ENCODE measurements around the gene TGFBR2.

TGFBR2 gene

GRCh38 chr3:30638685-30639412 lies 32.4 kb downstream of the TGFBR2 start:
- Histone ChIP-seq H3K36me3 (ENCODE audit: control insufficient read depth in 2 of 2, insufficient read depth in 2 of 2, low read length in 2 of 2) (no peaks in the 10 kb centered on the region), H3K27ac (ENCODE audit: low read length) (no peak overlapping the region), H3K9ac (ENCODE audit: low read length in 2 of 2) (no peak overlapping the region), H3K4me3 (ENCODE audit: low read length in 2 of 2) (no peak overlapping the region), H3K9me3 (ENCODE audit: control insufficient read depth in 2 of 2, low read length in 2 of 2) (no peaks in the 10 kb centered on the region), H3K4me1 (ENCODE audit: control insufficient read depth, insufficient read depth, low read length) (peaks cover 25% of the 10 kb centered on the region), H3K27me3 (ENCODE audit: control insufficient read depth in 1 of 2, insufficient read depth in 2 of 2, low read length in 2 of 2) (no peaks in the 10 kb centered on the region)

DNA sequence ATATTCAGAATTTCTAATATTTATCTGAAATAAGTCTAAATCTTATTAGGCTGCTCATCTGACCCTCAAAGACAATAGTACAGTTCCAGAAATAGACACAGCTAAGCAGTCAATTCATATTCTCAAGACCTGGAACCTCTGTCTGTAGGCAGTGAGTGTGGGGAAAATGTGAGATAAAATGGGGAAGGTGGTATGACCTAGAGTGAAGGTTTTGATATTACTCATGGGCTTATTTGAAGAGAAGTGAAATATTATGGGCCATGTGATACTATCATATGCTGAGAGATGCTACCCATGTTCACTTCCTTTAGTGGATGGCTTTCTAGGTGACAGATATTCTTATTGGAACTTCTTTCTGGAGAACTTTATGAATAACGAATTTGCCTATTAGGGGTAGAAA lies 33.5 kb downstream of the TGFBR2 start:
- Histone ChIP-seq H3K4me3 (ENCODE audit: low read length in 2 of 2) (no peak overlapping the region), H3K27me3 (ENCODE audit: control insufficient read depth in 1 of 2, insufficient read depth in 2 of 2, low read length in 2 of 2) (no peaks in the 10 kb centered on the region), H3K4me1 (ENCODE audit: control insufficient read depth, insufficient read depth, low read length) (peaks cover 31% of the 10 kb centered on the region), H3K27ac (ENCODE audit: low read length) (no peak overlapping the region), H3K36me3 (ENCODE audit: control insufficient read depth in 2 of 2, insufficient read depth in 2 of 2, low read length in 2 of 2) (no peaks in the 10 kb centered on the region), H3K9me3 (ENCODE audit: control insufficient read depth in 2 of 2, low read length in 2 of 2) (no peaks in the 10 kb centered on the region), H3K9ac (ENCODE audit: low read length in 2 of 2) (no peak overlapping the region)

GRCh38 chr3:30640851-30641250 lies 34.5 kb downstream of the TGFBR2 start:
- Histone ChIP-seq H3K36me3 (ENCODE audit: control insufficient read depth in 2 of 2, insufficient read depth in 2 of 2, low read length in 2 of 2) (peaks cover 0 to 5% of the 10 kb centered on the region in 2 donors), H3K9ac (ENCODE audit: low read length in 2 of 2) (no peak overlapping the region), H3K4me3 (ENCODE audit: low read length in 2 of 2) (no peak overlapping the region), H3K27me3 (ENCODE audit: control insufficient read depth in 1 of 2, insufficient read depth in 2 of 2, low read length in 2 of 2) (no peaks in the 10 kb centered on the region), H3K27ac (ENCODE audit: low read length) (peak overlapping the region; percentile 12), H3K9me3 (ENCODE audit: control insufficient read depth in 2 of 2, low read length in 2 of 2) (no peaks in the 10 kb centered on the region), H3K4me1 (ENCODE audit: control insufficient read depth, insufficient read depth, low read length) (peaks cover 31% of the 10 kb centered on the region)

GRCh38 chr3:30641416-30642251 lies 35.2 kb downstream of the TGFBR2 start:
- Histone ChIP-seq H3K36me3 (ENCODE audit: control insufficient read depth in 2 of 2, insufficient read depth in 2 of 2, low read length in 2 of 2) (peaks cover 6 to 12% of the 10 kb centered on the region in 2 donors), H3K4me3 (ENCODE audit: low read length in 2 of 2) (no peak overlapping the region), H3K27ac (ENCODE audit: low read length) (peak overlapping the region; percentile 12), H3K9me3 (ENCODE audit: control insufficient read depth in 2 of 2, low read length in 2 of 2) (no peaks in the 10 kb centered on the region), H3K27me3 (ENCODE audit: control insufficient read depth in 1 of 2, insufficient read depth in 2 of 2, low read length in 2 of 2) (no peaks in the 10 kb centered on the region), H3K9ac (ENCODE audit: low read length in 2 of 2) (no peak overlapping the region), H3K4me1 (ENCODE audit: control insufficient read depth, insufficient read depth, low read length) (peaks cover 28% of the 10 kb centered on the region)

DNA sequence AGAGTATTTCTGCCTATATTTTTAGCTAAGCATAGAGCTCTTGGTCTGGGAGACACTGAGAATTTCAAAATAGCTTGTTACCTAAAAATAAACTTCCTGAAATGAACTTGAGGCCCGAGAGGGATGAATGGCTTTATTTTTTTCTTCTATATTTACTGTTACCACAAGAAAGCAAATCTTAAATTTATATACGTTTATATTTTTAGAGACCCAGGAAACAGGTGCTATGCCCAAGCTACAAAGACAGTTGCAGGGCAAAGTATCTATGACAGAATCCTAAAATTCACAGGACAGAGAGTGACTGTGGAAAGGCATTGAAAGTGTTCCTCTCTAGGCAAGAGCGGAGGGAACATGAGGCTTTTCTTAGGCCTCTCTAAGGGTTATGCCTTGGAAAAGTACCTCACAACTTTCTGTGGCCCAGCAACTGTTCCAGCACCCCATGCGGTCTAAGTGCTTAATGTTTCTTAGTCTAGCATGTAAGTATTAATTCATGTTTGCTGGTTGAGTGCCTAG lies 36.5 kb downstream of the TGFBR2 start:
- Histone ChIP-seq H3K27me3 (ENCODE audit: control insufficient read depth in 1 of 2, insufficient read depth in 2 of 2, low read length in 2 of 2) (no peaks in the 10 kb centered on the region), H3K36me3 (ENCODE audit: control insufficient read depth in 2 of 2, insufficient read depth in 2 of 2, low read length in 2 of 2) (peaks cover 15 to 19% of the 10 kb centered on the region in 2 donors), H3K9ac (ENCODE audit: low read length in 2 of 2) (no peak overlapping the region), H3K4me1 (ENCODE audit: control insufficient read depth, insufficient read depth, low read length) (peaks cover 28% of the 10 kb centered on the region), H3K4me3 (ENCODE audit: low read length in 2 of 2) (no peak overlapping the region), H3K9me3 (ENCODE audit: control insufficient read depth in 2 of 2, low read length in 2 of 2) (no peaks in the 10 kb centered on the region), H3K27ac (ENCODE audit: low read length) (peak overlapping the region; percentile 32)

DNA sequence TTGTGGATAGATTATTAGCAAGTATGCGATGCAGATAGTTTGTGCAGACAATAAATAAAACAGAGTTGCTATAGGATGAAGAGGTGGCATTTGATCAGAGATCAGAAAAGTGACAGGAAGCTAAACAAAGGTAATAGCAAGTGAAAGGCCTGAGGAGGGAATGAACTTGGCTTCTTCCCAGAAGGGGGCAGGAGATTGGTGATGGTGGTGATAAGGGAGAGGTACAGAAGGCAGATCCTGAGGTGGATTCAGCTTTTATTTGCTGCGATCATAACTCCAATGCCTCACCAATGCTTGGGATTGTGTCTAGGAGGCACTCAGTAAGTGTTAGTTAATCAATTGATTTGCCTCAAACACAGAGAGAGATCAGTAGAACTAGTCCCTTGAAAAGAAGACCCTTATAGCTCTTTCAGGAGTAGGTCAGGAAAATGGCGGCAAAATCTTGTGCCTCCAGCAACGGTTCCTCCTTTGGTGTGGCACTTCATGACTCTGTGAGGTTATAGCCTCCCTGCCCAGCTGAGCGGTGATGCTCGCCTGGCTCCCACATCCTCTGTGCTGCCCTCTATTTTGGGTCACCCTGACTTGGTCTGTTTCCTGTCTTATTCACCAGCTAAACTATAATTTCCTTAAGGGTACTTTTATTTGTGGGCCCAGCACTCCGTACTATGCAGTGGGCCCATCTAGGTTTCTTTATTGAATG lies 37.5 kb downstream of the TGFBR2 start:
- peaks cover 28% of the 10 kb centered on the region for H3K4me1 ChIP-seq (ENCODE audit: control insufficient read depth, insufficient read depth, low read length)
- H3K4me3 ChIP-seq (ENCODE audit: low read length in 2 of 2): no peak overlapping the region
- no peak overlapping the region for H3K9ac ChIP-seq (ENCODE audit: low read length in 2 of 2)

DNA sequence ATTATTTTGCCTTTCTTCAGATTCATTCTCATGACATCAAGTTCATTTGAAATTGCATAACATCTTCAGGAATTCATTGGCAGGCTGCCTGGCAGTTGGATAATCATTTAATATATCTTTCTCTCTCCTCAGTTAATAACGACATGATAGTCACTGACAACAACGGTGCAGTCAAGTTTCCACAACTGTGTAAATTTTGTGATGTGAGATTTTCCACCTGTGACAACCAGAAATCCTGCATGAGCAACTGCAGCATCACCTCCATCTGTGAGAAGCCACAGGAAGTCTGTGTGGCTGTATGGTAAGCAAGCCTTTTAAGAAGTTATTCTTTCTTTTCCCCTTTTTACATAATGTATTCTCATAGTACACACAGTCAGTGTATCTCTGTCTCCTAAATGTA lies 38.2 kb downstream of the TGFBR2 start:
- Histone ChIP-seq H3K36me3 (ENCODE audit: control insufficient read depth in 2 of 2, insufficient read depth in 2 of 2, low read length in 2 of 2) (peaks cover 21 to 22% of the 10 kb centered on the region in 2 donors), H3K4me1 (ENCODE audit: control insufficient read depth, insufficient read depth, low read length) (peaks cover 30% of the 10 kb centered on the region), H3K9me3 (ENCODE audit: control insufficient read depth in 2 of 2, low read length in 2 of 2) (no peaks in the 10 kb centered on the region), H3K27ac (ENCODE audit: low read length) (peak overlapping the region; percentile 42), H3K27me3 (ENCODE audit: control insufficient read depth in 1 of 2, insufficient read depth in 2 of 2, low read length in 2 of 2) (no peaks in the 10 kb centered on the region), H3K9ac (ENCODE audit: low read length in 2 of 2) (no peak overlapping the region), H3K4me3 (ENCODE audit: low read length in 2 of 2) (no peak overlapping the region)

More for the DNA sequence above, 37.5 kb downstream of the TGFBR2 start:
- Histone ChIP-seq H3K9me3 (ENCODE audit: control insufficient read depth in 2 of 2, low read length in 2 of 2) (no peaks in the 10 kb centered on the region), H3K36me3 (ENCODE audit: control insufficient read depth in 2 of 2, insufficient read depth in 2 of 2, low read length in 2 of 2) (peaks cover 21 to 22% of the 10 kb centered on the region in 2 donors), H3K27me3 (ENCODE audit: control insufficient read depth in 1 of 2, insufficient read depth in 2 of 2, low read length in 2 of 2) (no peaks in the 10 kb centered on the region), H3K27ac (ENCODE audit: low read length) (peak overlapping the region; percentile 42)

GRCh38 chr3:30645077-30645476 lies 38.7 kb downstream of the TGFBR2 start:
- Histone ChIP-seq H3K27ac (ENCODE audit: low read length) (peak overlapping the region; percentile 2), H3K9me3 (ENCODE audit: control insufficient read depth in 2 of 2, low read length in 2 of 2) (no peaks in the 10 kb centered on the region), H3K4me3 (ENCODE audit: low read length in 2 of 2) (no peak overlapping the region), H3K4me1 (ENCODE audit: control insufficient read depth, insufficient read depth, low read length) (peaks cover 30% of the 10 kb centered on the region), H3K36me3 (ENCODE audit: control insufficient read depth in 2 of 2, insufficient read depth in 2 of 2, low read length in 2 of 2) (peaks cover 21 to 22% of the 10 kb centered on the region in 2 donors), H3K9ac (ENCODE audit: low read length in 2 of 2) (no peak overlapping the region), H3K27me3 (ENCODE audit: control insufficient read depth in 1 of 2, insufficient read depth in 2 of 2, low read length in 2 of 2) (no peaks in the 10 kb centered on the region)

DNA sequence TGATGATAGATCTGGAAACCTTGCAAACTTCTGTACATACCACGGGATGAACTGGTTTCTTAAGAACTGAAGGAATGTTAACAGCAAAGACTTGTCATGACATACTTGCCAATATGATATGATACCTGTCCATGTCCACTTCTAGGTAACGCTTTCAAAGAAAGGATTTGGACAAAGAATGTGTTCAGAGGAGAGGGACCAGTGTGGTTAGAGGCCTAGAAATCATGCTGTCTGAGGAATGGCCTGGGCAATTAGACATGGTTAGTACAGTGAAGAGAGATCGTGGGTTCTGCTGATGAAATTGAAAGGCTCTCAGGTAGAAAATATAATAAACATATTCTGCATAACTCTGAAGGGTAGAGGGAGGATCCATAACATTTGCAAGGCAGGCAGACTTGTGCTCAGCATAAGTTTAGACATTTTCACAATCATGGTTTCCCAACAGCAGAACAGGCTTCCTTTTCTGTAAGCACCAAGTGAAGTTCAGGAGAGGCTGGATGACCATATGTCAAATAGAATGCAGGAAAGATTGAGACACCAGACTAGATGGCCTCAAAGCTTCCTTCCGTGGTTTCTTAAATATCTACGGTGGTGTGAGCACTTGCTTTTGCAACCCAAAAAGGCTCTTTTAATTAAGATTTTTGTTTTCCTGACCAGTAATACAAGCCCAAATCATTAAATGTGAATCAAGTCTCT lies 39.9 kb downstream of the TGFBR2 start:
- Histone ChIP-seq H3K4me3 (ENCODE audit: low read length in 2 of 2) (no peak overlapping the region), H3K9ac (ENCODE audit: low read length in 2 of 2) (no peak overlapping the region), H3K27ac (ENCODE audit: low read length) (no peak overlapping the region), H3K36me3 (ENCODE audit: control insufficient read depth in 2 of 2, insufficient read depth in 2 of 2, low read length in 2 of 2) (peaks cover 25 to 32% of the 10 kb centered on the region in 2 donors), H3K4me1 (ENCODE audit: control insufficient read depth, insufficient read depth, low read length) (peaks cover 31% of the 10 kb centered on the region), H3K9me3 (ENCODE audit: control insufficient read depth in 2 of 2, low read length in 2 of 2) (no peaks in the 10 kb centered on the region), H3K27me3 (ENCODE audit: control insufficient read depth in 1 of 2, insufficient read depth in 2 of 2, low read length in 2 of 2) (no peaks in the 10 kb centered on the region)

All from stomach smooth muscle (tissue), 2 donors.